HG02610 (cell line): Measurements from ENCODE around the gene ASGR1.
"Not testable (repeated sequence)": the region's sequence is repeated elsewhere in the genome, so short reads cannot be mapped to it uniquely, and the experiment has no call there.

Source experiments
- ATAC-seq: cut with Tn5 transposase; IDR thresholded peaks from one replicate; pipeline ENCODE4 v1.9.1; 2021; ENCODE audit warnings: mild to moderate bottlenecking, moderate library complexity; ENCODE audit not compliant: unreplicated experiment

ASGR1 gene

GRCh38 chr17:7166873-7167272 is 12.3 kb downstream of the ASGR1 start:
- no peak for ATAC-seq

DNA sequence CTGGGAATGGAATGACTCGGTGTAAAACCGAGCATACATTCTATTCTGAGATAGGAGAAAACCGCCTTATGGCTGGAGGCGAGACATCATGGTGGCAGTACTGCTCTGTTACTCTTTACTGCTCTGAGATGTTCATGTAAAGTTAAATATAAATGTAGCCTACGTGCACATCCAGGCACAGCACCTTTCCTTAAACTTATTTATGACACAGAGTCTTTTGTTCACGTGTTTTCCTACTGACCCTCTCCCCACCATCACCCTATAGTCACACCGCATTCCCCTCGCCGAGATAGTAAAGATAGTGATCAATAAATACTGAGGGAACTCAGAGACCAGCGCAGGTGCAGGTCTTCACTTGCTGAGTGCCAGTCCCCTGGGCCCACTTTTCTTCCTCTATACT is 19.6 kb downstream of the ASGR1 start:
- ATAC-seq: not testable (repeated sequence)

GRCh38 chr17:7158424-7158823 is 20.7 kb downstream of the ASGR1 start:
- ATAC-seq: not testable (repeated sequence)

DNA sequence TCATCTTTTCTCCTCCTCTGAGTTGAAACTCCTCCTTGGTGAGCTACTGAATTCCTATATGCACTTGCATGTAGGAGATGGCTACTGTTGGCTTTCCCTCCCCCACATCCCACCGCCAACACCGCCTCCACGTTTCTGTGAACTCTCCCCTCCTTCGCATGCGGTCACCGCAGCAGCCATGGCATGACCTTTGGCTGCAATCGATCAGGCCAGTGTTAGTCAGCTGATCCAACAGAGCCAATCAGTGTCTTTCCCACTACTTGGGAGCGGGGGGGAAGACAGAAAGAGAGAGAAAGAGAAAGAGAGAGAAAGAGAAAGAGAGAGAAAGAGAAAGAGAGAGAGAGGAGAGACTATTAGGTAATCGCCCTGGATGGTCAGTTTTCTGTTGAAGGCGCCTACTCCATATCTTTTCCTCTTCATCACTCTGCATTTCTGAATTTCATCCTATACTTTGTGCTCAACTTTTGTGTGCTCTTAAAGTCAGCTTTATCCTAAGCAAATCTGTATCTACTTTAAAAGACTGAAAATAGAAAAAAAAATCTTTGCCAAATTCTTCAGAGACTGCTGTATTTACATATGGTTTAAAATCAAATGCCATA is 22.7 kb downstream of the ASGR1 start:
- no peak for ATAC-seq

- no peak for ATAC-seq
Observed at GRCh38 chr17:7147772-7148171, 31.4 kb downstream of the ASGR1 start.

DNA sequence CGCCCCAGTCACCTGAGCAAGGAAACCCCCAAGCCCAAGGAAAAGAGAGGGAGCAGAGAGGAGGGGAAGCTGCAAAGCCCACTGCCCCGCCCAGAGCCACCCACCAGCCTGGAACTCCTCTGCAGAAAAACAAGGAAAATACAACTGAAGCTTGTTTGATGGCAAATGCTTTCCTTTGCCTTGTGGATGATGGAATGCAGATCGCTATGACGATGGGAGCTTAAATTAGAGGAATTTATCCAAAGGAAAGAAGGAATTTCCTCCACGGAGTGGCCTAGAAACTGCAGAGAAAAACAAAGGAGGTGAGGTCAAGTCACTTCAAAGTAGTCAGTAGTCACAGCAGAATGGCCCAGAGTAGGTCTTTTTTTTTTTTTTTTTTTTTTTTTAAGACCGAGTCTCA is 33.1 kb downstream of the ASGR1 start:
- ATAC-seq: no peak

GRCh38 chr17:7144213-7144612 is 35.0 kb downstream of the ASGR1 start:
- ATAC-seq: no peak

GRCh38 chr17:7141824-7142223 is 37.3 kb downstream of the ASGR1 start:
- no peak for ATAC-seq

GRCh38 chr17:7139400-7139799 is 39.8 kb downstream of the ASGR1 start:
- no peak for ATAC-seq

GRCh38 chr17:7138800-7139381 is 40.3 kb downstream of the ASGR1 start:
- no peak for ATAC-seq

GRCh38 chr17:7137171-7137943 is 41.8 kb downstream of the ASGR1 start:
- ATAC-seq: no peak

GRCh38 chr17:7136266-7136877 is 42.8 kb downstream of the ASGR1 start:
- no peak for ATAC-seq

DNA sequence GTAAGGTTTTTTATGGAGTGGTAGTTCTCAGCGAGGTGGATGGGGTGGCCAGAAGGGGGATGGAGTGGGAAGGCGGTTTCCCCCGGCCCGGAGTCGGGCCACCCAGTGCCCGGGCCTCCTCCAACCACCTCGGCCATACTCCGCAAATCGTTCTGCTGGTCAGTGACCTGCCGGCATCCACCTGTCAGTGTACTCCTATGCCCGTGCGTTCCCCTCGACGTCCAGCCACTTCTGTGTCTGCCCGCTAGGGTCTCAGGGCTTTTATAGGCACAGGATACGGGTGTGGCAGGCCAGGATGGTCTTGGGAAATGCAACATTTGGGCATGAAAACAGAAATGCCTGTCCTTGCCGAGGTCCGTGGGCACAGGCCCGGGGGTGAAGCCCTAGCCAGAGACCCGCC is 45.3 kb downstream of the ASGR1 start:
- ATAC-seq: no peak

DNA sequence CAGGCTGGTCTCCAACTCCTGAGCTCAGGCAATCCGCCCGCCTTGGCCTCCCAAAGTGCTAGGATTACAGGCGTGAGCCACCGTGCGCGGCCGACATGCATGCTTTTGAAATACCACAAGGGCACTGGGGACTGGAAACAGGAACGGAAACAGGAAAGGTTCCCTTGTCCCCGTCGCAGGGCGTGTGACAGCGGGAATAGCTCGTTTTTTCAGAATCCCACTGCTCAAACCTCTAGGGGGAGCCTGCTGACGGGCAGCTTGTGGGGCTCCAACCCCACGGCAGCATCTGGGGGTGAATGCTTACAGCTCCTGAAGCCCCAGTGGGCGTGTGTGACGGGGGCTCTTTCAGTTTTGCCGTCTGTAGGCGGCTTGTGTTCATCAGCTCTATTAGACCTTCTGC is 45.7 kb downstream of the ASGR1 start:
- no peak for ATAC-seq

DNA sequence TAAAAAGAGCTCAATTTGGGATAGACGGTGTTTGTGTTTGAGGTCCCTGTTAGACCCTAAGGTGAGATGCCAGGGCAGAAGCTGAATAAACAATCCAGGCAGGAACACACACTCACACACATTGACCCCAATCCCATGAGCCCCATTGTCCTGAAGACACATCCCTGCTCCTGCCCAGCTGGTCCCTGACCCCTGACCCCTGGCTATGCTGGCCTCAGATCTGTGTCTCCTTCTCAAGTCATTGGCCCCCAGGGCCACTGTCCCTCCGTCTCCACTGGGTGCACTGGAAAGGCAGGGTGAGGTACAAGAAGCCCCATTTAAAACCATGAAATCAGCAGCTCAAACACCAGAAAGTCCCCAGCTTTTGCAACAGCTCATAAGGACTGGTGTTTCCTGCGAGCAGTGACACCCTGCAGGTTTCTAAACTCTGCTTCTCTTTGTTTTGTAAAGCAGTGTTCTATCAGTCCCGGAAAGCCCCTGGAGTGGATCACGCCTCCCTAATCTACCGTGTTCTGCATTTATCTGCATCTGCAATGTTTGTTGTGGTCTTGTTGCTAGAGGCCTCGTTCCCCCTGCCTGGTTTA is 46.6 kb downstream of the ASGR1 start:
- ATAC-seq: peak; percentile 79

- no peak for ATAC-seq
Observed at GRCh38 chr17:7131423-7131791, 47.8 kb downstream of the ASGR1 start.

DNA sequence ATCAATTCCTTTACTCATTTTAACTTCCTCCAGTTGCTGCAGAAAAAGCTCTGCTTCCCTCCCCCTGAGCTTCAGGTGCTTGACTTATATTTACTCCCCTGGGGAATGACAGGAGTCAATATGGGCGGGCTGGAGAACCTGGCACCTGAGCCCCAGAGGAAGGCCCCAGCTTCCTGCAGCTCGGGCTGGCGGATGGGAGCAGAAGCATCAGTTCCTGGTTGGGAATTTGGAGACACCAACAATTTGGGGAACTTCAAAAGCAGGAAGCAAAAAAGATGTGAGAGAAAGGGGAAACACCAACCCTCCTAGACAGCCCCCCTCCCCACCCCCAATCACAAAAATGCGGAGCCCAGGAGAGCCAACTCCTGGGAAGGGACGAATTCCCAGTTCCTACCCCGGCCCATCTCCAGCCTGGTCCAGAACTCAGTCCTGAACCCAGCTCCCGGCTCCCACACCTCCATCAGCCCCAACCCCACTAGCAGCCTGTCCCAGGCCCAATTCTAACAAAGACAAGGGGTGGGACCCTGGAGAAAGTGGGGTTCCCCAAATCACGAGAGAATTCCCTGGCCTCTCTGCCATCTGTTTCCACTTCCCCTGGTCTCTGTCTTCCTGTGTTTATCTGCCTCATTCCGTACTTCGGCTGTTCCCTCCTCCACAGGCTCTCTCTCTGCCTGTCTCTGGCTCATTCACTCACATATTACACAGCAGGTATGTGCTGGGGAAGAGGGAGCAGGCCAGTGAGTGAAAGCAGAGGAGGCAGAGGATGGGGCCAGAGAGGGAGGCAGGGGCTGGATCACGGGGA is 48.3 kb downstream of the ASGR1 start:
- ATAC-seq: no peak

GRCh38 chr17:7129311-7129710 is 49.9 kb downstream of the ASGR1 start:
- ATAC-seq: no peak

DNA sequence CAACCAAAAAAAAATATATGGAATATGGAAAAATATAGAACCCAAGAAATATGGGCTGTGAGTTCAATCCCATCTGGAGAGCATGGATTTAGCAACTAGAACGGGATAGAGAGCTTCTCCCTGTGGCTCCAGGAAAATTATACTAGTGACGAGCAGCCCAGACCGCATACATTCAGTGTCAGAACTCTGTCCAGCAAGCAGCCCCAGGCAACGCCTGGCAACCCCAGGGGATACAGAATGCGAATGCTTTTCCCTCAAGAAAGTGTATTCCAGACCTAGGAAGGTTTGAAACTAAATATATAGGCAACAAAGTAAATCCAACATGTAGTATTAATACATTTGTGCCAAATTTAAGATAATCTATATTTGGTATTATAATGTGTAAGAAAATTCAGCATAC is 51.0 kb downstream of the ASGR1 start:
- ATAC-seq: no peak

- ATAC-seq: not testable (repeated sequence)
Observed at GRCh38 chr17:7127501-7127900, 51.7 kb downstream of the ASGR1 start.

DNA sequence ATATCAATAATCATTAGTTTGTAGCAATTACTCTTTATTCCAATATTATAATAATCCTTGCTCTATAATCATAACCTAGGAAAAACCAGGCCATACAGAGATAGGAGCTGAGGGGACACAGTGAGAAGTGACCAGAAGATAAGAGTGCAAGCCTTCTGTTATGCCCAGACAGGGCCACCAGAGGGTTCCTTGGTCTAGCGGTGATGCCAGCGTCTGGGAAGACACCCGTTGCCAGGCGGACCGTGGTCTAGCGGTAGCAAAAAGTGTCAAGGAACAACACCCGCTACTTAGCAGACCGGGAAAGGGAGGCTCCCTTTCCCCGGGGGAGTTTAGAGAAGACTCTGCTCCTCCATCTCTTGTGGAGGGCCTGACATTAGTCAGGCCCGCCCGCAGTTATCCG is 52.8 kb downstream of the ASGR1 start:
- ATAC-seq: not testable (repeated sequence)
